ENCODE results near the gene RELN.

GRCh38 chr7:103805346-103805745, 184.1 kb downstream of the RELN start:
- TF ChIP-seq CTCF (IDR thresholded peaks at IDR 0.05) (no peak), POLR2A (IDR thresholded peaks at IDR 0.05) (no peak)

Data from lower leg skin (tissue), 3 donors.